GM21723 (cell line): Measurements from ENCODE around the gene CPED1.
A peak's percentile ranks its signal among the peaks of the same experiment; 100 is the strongest.

Source experiments
- ATAC-seq: cut with Tn5 transposase; IDR thresholded peaks from one replicate; pipeline ENCODE4 v1.9.1; 2021; ENCODE audit warnings: mild to moderate bottlenecking, moderate library complexity; ENCODE audit not compliant: unreplicated experiment

The CPED1 gene

DNA sequence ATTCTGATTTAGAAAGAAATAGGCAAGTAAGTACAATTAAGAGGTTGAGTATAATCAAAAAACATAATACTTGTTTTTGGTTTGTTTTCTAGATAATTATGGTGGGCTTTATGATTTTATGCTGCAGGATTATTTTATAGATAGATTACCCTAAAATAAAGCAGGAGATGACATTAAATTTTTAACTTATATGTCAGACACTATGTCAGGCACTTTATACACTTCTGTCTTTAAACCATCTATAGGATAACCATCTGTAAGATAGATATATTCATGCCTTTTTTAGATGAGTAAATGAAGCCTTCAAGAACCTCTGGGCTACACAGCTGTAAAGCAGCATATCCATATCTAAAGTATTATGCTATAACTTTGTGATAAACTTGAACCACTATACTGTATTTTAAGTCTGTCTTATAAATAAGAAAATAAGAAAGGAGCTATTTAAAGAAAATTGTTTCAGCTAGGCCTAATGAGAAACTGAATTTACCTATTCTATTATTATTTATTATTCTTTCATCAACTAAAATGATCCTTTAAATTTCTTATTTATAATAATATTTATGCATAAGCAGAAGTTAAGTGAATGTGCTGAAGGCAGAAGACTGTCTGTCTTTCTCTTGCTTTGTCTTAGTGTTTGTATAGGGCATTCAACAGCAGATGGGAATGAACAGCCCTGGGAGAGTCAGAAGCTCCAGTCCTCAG lies 94.0 kb downstream of the CPED1 start:
- no peak for ATAC-seq

DNA sequence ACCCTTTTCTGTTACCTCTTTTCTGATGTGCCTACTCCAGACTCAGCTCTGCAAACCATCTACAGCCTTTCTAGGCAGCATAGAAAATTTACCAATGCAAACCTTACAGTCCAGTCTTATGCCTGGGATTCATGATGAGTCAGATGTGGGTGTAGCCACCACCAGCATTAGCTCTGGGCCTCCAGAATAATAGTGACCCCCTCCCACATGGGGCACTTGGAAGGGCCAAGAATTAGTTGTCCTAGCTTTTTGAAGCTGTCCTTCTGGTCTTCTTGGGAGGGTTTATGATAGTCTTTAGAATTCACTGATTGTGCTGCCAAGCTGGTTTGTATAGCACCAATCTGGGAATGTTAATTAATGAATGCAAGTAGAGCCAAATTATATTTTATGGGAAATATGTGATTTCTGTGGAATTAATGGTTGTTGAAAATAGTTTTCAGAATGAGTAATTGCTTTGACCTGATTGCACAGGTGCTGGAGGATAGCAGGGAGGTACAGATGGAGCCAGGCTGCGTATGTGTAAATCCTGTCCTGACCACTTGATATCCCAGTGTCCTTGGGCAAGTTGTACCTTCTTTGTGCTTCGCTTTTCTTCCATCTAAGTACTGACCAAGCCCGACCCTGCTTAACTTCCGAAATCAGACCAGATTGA lies 94.8 kb downstream of the CPED1 start:
- ATAC-seq = no peak

GRCh38 chr7:121083790-121084251 lies 95.3 kb downstream of the CPED1 start:
- ATAC-seq = no peak

- no peak for ATAC-seq
Observed at GRCh38 chr7:121084256-121084655, 95.7 kb downstream of the CPED1 start.

- no peak for ATAC-seq
Observed at GRCh38 chr7:121084748-121085336, 96.3 kb downstream of the CPED1 start.

GRCh38 chr7:121085922-121086321 lies 97.4 kb downstream of the CPED1 start:
- no peak for ATAC-seq

- ATAC-seq = no peak
Observed at GRCh38 chr7:121088870-121089269, 100.4 kb downstream of the CPED1 start.

GRCh38 chr7:121094829-121095228 lies 106.3 kb downstream of the CPED1 start:
- no peak for ATAC-seq

DNA sequence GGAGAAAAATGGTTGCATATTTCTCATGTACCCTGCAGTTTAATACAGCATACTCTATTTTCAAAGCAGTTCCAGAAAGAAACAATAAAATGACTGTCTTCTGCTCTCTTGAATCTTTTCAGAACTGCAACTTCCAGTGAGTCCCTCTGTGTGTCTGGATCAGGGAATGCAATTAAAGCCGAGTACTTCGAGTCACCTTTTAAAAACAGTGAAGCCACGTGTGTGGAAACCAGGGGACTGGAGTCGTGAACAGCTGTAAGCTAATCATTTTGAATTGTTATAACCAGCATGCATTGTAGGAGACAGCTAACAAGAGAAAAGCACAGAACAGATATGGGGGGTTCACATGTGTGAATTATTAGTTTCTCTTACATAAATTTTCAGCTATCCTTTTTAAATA lies 109.1 kb downstream of the CPED1 start:
- ATAC-seq = no peak

GRCh38 chr7:121099572-121099971 lies 111.1 kb downstream of the CPED1 start:
- no peak for ATAC-seq

DNA sequence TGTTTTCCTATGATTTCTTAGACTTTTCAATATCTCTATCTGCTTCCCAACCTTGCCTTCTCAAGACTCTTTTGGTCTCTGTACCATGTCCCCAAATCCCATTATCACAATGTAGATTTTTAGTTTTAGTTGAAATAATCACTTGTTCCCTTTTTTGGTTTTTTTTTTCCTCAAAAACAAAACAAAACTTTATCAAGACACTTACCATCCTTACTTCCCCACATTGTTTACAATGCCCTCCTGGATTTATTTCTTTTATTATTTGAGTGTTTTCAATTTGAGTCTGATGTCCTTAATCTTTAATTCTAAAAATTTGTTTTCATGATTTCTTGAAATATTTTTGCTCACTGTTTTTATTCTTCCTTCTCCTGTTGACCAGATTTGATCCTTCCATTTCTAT lies 112.6 kb downstream of the CPED1 start:
- no peak for ATAC-seq

GRCh38 chr7:121101621-121102020 lies 113.1 kb downstream of the CPED1 start:
- ATAC-seq = no peak

- ATAC-seq = no peak
Observed at GRCh38 chr7:121102619-121103018, 114.1 kb downstream of the CPED1 start.

DNA sequence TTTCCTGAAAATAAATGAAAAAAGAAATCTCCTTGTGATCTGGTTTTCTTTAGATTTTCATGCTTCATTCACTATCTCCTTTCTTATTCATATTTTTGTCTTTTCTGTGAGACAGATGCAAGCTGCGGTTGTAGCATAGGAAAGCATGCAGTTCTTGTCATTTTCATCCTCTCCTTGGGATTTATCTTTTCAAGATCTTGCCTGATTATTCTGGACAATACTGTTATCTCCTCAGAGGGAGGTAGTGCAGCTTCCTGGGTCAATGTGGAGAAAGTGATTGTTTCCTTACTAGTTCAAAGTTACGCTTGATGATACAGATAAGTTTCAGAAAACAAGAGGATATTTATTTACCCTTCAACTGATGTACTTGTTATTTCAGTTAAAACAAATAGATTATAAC lies 114.6 kb downstream of the CPED1 start:
- ATAC-seq = no peak

DNA sequence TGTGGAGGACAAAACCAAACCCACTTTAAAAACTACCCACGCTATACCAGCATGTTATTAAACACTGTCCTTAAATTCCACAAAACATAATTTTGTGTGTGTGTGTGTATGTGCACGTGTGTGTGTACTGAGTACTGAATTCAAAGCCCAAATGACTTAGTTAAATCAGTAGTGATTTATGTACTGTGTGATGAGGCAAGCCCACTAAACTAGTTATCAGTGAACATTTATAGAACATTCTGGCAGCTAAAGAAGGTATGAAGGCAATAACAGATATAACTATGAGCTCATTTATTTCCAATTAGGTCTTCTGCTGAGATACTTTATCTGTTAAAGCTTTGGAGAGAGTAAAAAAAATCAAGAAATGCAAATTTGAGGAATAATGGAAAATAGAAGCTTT lies 115.1 kb downstream of the CPED1 start:
- no peak for ATAC-seq

- ATAC-seq = no peak
Observed at GRCh38 chr7:121105262-121105661, 116.8 kb downstream of the CPED1 start.

DNA sequence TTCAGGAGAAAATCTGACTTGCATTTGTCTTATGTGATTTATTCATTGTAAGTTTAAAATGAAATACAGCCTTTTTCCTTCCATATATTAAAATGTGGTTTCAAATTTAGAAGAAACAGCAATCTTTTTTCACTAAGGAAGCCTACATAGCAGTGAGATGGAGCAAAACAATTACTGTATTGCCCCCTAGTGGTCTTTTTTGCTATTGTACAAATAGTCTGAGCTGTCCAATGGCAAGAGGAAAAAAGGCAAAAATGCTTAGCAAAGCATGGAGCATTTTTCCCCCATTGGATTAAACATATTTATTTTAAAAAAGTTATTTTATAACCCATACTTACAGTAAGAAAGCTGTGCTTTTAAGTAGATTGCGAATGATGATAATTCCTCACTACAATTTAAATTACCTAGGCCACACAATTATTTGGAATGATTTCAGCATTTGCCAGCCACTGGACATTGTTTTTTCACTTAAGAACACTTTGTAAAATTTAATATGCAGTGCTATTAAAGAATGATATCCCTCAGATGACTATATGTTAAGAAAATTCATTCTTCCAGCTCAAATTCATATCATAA lies 119.5 kb downstream of the CPED1 start:
- peak; percentile 92 for ATAC-seq

GRCh38 chr7:121109145-121109544 lies 120.6 kb downstream of the CPED1 start:
- ATAC-seq = no peak

- ATAC-seq = no peak
Observed at GRCh38 chr7:121113288-121113687, 124.8 kb downstream of the CPED1 start.

DNA sequence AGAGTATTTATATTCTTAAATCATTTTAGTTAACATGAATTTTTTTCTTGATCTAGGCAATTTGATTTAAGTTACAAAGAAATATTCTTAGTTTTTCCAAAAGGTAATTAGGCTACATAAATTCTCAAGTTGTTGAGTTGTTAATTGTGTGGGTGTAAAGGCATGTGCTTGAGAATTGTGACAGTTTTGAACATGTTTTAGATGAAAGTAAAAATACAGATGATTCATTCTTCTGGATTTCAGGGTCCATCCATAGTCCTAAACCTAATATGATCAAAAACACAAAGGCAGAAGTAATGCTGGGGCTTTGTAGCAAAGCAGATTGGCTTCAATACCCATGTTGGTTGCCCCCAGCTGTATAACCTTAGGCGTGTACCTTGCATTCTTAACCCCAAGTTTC lies 127.9 kb downstream of the CPED1 start:
- ATAC-seq = no peak

DNA sequence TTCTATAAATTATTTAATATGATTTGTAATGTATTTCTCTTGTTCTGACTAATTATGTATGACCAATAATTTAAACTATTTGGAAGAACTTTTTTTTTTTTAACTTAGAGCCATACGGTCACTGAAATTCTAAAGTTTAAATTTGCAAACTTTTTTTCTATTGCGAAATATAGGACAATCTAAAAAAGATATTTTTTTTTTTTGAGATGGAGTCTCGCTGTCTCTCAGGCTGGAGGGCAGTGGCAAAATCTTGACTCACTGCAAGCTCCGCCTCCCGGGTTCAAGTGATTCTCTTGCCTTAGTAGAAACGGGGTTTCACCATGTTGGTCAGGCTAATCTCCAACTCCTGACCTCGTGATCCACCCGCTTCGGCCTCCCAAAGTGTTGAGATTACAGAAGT lies 130.5 kb downstream of the CPED1 start:
- ATAC-seq = no peak

GRCh38 chr7:121123032-121123431 lies 134.5 kb downstream of the CPED1 start:
- no peak for ATAC-seq
